HL-60/S4 treated with retinoic acid at 250 ng/mL for 4 days and 3 days (cell line): ENCODE results near the gene MRNIP.

Experiments used
- in situ Hi-C: fragments of 300-500 bp; cut with MboI; formaldehyde crosslinking; loops from 2 replicates; pipeline ENCODE4 v1.7.0; 2022; ENCODE audit warnings: low sequenced_read_pairs

Gene MRNIP

GRCh38 chr5:179822444-179822990, 36.1 kb downstream of the MRNIP start:
- in situ Hi-C loops: no loop called here

- in situ Hi-C loops: no loop called here
Observed at GRCh38 chr5:179822059-179822432, 36.6 kb downstream of the MRNIP start.

- in situ Hi-C loops: no loop called here
Observed at GRCh38 chr5:179821298-179822058, 37.1 kb downstream of the MRNIP start.

GRCh38 chr5:179820483-179821297, 37.9 kb downstream of the MRNIP start, which contains the start of gene SQSTM1:
Gene SQSTM1 (plus strand): TSS chr5:179820905. CDS start chr5:179820937, 32 bp downstream.
- in situ Hi-C loops: no loop called here

- in situ Hi-C loops: no loop called here
Observed at GRCh38 chr5:179820127-179820482, 38.5 kb downstream of the MRNIP start.

GRCh38 chr5:179819296-179820126, 39.1 kb downstream of the MRNIP start:
- in situ Hi-C loops: no loop called here

- in situ Hi-C loops: no loop called here
Observed at GRCh38 chr5:179818746-179819295, 39.8 kb downstream of the MRNIP start.

GRCh38 chr5:179817890-179818745, 40.5 kb downstream of the MRNIP start:
- in situ Hi-C loops: no loop called here

- in situ Hi-C loops: no loop called here
Observed at GRCh38 chr5:179817470-179817840, 41.2 kb downstream of the MRNIP start.

- in situ Hi-C loops: no loop called here
Observed at GRCh38 chr5:179816796-179817469, 41.7 kb downstream of the MRNIP start.

- in situ Hi-C loops: no loop called here
Observed at GRCh38 chr5:179816401-179816795, 42.2 kb downstream of the MRNIP start.

GRCh38 chr5:179815491-179816249, 42.9 kb downstream of the MRNIP start:
- in situ Hi-C loops: no loop called here

- in situ Hi-C loops: no loop called here
Observed at GRCh38 chr5:179814090-179814489, 44.5 kb downstream of the MRNIP start.

- in situ Hi-C loops: no loop called here
Observed at GRCh38 chr5:179812997-179813607, 45.5 kb downstream of the MRNIP start.

- in situ Hi-C loops: no loop called here
Observed at GRCh38 chr5:179812135-179812825, 46.3 kb downstream of the MRNIP start.

- in situ Hi-C loops: no loop called here
Observed at GRCh38 chr5:179806250-179807048, 52.2 kb downstream of the MRNIP start, which contains the start of gene MGAT4B. Gene MGAT4B (minus strand): TSS chr5:179806866. CDS start chr5:179806583, 283 bp downstream.
